ENCODE results near the gene FAM210A. TPM values are rescaled to one million over a fixed set of nuclear protein-coding genes. Genes with fewer than 3 reads are reported as not detected.

Gene FAM210A
- polyA plus RNA-seq, 2 of the 4 experiments (the other 2 are of a cell fraction), result 17.1 to 26.2 TPM

DNA sequence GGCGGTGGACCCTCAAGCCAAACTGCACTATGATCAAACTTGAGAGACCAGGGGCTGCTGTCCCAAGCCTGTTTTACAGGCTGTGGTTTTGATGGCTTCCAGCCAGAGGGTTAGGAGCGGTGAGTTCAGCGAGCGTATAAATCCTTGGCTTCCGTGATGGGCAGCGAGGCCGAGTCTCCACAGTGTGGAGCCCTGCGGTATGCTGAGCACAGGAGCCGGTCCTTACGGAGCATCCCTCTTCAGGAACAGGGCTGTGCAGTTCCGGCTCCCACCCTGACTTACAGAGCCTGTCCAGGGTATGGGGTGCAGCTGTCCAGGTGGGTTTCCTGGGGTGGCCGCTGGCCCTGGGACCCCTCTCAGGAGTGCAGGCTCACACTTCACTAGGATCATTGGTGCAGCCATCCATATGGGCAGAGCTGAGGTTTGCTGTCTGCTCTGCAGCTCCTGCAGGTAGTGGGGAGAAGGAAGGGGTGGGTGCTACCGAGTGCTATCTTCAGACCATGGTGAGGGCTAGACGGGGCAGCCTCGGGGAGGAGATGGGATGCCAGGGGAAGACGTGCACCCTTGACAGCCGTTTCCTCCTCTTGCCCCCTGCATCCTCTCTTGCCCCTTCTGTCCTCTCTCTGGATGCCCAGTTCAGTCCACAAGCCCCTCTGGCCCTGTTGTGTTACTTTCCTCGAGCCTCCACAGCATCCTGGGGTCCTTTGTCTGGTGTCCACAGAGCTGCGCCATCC is 104.3 kb downstream of the FAM210A start:
- 51% methylated on average over 9 of the region's 19 CpGs for WGBS (ENCODE audit: missing lambda C conversion rate)
- TF ChIP-seq CBX2 (IDR thresholded peaks at IDR 0.05; ENCODE audit: borderline replicate concordance, low read depth) (no peak), MAZ (IDR thresholded peaks at IDR 0.05; ENCODE audit: borderline replicate concordance, low read depth, low read length) (no peak), MAX (IDR thresholded peaks at IDR 0.05) (no peak), HOXB5 (CRISPR knock-in tag; IDR thresholded peaks at IDR 0.05) (no peak), NR3C1 (IDR thresholded peaks at IDR 0.05) (no peak), ZNF302 (CRISPR knock-in tag; IDR thresholded peaks at IDR 0.05) (no peak), ATOH8 (CRISPR knock-in tag; IDR thresholded peaks at IDR 0.05; ENCODE audit: low read depth) (no peak), EP300 (IDR thresholded peaks at IDR 0.05) (no peak), KDM5A (IDR thresholded peaks at IDR 0.05) (no peak), NPAS2 (CRISPR knock-in tag; IDR thresholded peaks at IDR 0.05; ENCODE audit: borderline replicate concordance) (no peak)
- no peak for DNase-seq (ENCODE audit: low read depth in 1 of 2, low spot score in 1 of 2)
- Histone ChIP-seq H3K9me3 (no peaks in the 10 kb centered on the region), H3K4me2 (no peak overlapping the region), H3K27ac (no peak overlapping the region), H3K4me1 (no peaks in the 10 kb centered on the region), H3K4me3 (no peak overlapping the region)
- FAIRE-seq, result no peak
- POLR2A ChIA-PET, result no interaction called here
- no peak for ATAC-seq
- CTCF ChIA-PET, result interaction anchor here (1.8 kb wide), 1 partner anchor 64 kb away, joined by 4 read pairs; no protein-coding TSS in a partner anchor

DNA sequence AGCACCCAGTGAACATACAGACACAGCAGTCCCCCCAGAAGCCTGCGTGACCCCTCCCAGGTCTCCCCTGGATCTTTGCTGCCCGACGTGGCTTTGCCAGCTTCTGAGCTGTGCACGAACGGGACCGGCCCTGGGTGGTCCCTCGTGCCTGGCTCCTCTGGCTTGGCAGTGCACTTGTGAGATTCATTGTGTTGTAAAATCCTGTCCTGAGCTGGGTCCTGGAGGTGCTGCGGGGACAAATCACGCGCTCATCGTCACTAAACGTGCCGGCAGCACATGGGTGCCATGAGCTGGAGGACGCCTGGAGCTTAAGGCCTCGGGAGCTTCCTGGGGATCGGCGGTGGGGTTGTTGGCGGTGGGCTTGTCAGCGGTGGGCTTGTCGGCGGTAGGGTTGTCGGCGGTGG is 104.9 kb downstream of the FAM210A start:
- Histone ChIP-seq H3K9me3 (no peaks in the 10 kb centered on the region), H3K4me3 (no peak overlapping the region), H3K4me2 (no peak overlapping the region), H3K4me1 (no peaks in the 10 kb centered on the region), H3K27ac (no peak overlapping the region)
- no peak for DNase-seq (ENCODE audit: low read depth in 1 of 2, low spot score in 1 of 2)
- ChIA-PET CTCF (no interaction called here), POLR2A (no interaction called here)
- WGBS (ENCODE audit: missing lambda C conversion rate), result 66% methylated on average over 5 of the region's 23 CpGs
- no peak for TF ChIP-seq EHMT2 (IDR thresholded peaks at IDR 0.05; ENCODE audit: low read depth)
- ATAC-seq, result no peak
- no peak for FAIRE-seq

GRCh38 chr18:13620818-13621445 is 105.4 kb downstream of the FAM210A start:
- no peak for TF ChIP-seq KDM1A (IDR thresholded peaks at IDR 0.05; ENCODE audit: low read depth)
- TF ChIP-seq SREBF2 (IDR thresholded peaks at IDR 0.05), result no peak
- no peak for TF ChIP-seq HOXB5 (CRISPR knock-in tag; IDR thresholded peaks at IDR 0.05)
- TF ChIP-seq NPAS2 (CRISPR knock-in tag; IDR thresholded peaks at IDR 0.05; ENCODE audit: borderline replicate concordance), result no peak
- no peak for TF ChIP-seq HMGXB4 (CRISPR knock-in tag; IDR thresholded peaks at IDR 0.05; ENCODE audit: borderline replicate concordance)
- no peak for TF ChIP-seq JUNB (IDR thresholded peaks at IDR 0.05)
- no peak for TF ChIP-seq RARB (CRISPR knock-in tag; IDR thresholded peaks at IDR 0.05)
- Histone ChIP-seq H3K27ac (no peak overlapping the region), H3K9me3 (no peaks in the 10 kb centered on the region), H3K4me2 (no peak overlapping the region), H3K4me1 (no peaks in the 10 kb centered on the region), H3K4me3 (no peak overlapping the region)
- 84% methylated on average over 14 of the region's 29 CpGs for WGBS (ENCODE audit: missing lambda C conversion rate)
- FAIRE-seq (no peak), DNase-seq (ENCODE audit: low read depth in 1 of 2, low spot score in 1 of 2) (no peak), ATAC-seq (no peak)
- POLR2A ChIA-PET, result no interaction called here
- CTCF ChIA-PET, result no interaction called here

- Histone ChIP-seq H3K4me3 (no peak overlapping the region), H3K4me1 (no peaks in the 10 kb centered on the region), H3K4me2 (no peak overlapping the region), H3K9me3 (no peaks in the 10 kb centered on the region), H3K27ac (no peak overlapping the region)
- WGBS (ENCODE audit: missing lambda C conversion rate), result 62% methylated on average over 8 of the region's 10 CpGs
- CTCF ChIA-PET, result no interaction called here
- no peak for ATAC-seq
- POLR2A ChIA-PET, result no interaction called here
- FAIRE-seq, result no peak
- DNase-seq (ENCODE audit: low read depth in 1 of 2, low spot score in 1 of 2), result no peak
- TF ChIP-seq TFCP2L1 (CRISPR knock-in tag; IDR thresholded peaks at IDR 0.05), result no peak
- no peak for TF ChIP-seq CBX2 (IDR thresholded peaks at IDR 0.05; ENCODE audit: borderline replicate concordance, low read depth)
- TF ChIP-seq SREBF2 (IDR thresholded peaks at IDR 0.05), result no peak
- no peak for TF ChIP-seq CHD2 (IDR thresholded peaks at IDR 0.05; ENCODE audit: low read length, partially characterized antibody)
- TF ChIP-seq POLR2AphosphoS2 (conservative IDR thresholded peaks at IDR 0.05; ENCODE audit: low read length), result no peak
- TF ChIP-seq RFX5 (IDR thresholded peaks at IDR 0.05), result no peak
- no peak for TF ChIP-seq POLR2A (IDR thresholded peaks at IDR 0.05; ENCODE audit: low read length)
- TF ChIP-seq FOXS1 (CRISPR knock-in tag; IDR thresholded peaks at IDR 0.05), result no peak
- no peak for TF ChIP-seq HDAC2 (IDR thresholded peaks at IDR 0.05)
- TF ChIP-seq RNF2 (IDR thresholded peaks at IDR 0.05; ENCODE audit: borderline replicate concordance, low read depth), result no peak
- no peak for TF ChIP-seq FOSL2 (IDR thresholded peaks at IDR 0.05)
- TF ChIP-seq FOSL2 (CRISPR knock-in tag; IDR thresholded peaks at IDR 0.05), result no peak
- TF ChIP-seq, protein P1, sequence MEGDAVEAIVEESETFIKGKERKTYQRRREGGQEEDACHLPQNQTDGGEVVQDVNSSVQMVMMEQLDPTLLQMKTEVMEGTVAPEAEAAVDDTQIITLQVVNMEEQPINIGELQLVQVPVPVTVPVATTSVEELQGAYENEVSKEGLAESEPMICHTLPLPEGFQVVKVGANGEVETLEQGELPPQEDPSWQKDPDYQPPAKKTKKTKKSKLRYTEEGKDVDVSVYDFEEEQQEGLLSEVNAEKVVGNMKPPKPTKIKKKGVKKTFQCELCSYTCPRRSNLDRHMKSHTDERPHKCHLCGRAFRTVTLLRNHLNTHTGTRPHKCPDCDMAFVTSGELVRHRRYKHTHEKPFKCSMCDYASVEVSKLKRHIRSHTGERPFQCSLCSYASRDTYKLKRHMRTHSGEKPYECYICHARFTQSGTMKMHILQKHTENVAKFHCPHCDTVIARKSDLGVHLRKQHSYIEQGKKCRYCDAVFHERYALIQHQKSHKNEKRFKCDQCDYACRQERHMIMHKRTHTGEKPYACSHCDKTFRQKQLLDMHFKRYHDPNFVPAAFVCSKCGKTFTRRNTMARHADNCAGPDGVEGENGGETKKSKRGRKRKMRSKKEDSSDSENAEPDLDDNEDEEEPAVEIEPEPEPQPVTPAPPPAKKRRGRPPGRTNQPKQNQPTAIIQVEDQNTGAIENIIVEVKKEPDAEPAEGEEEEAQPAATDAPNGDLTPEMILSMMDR (IDR thresholded peaks at IDR 0.05), result no peak
- no peak for TF ChIP-seq ESRRA (IDR thresholded peaks at IDR 0.05; ENCODE audit: borderline replicate concordance, low read length)
These were observed 106.1 kb downstream of the FAM210A start for GRCh38 chr18:13620206-13620672.
